HepG2 (cell line): ENCODE measurements around the gene JMJD4. TPM values are rescaled to one million over a fixed set of nuclear protein-coding genes. Genes with fewer than 3 reads are reported as not detected.

Experiments
- AKAP8 ChIP-seq: sonication (generic); formaldehyde crosslinking; IDR thresholded peaks from 2 replicates; pipeline ENCODE4 v1.5.1; 2020; ENCODE audit warnings: mild to moderate bottlenecking, missing genetic modification reagents
- ARHGAP35 ChIP-seq: sonication (generic); formaldehyde crosslinking; IDR thresholded peaks from 2 replicates; pipeline ENCODE4 v1.9.0; 2022; ENCODE audit warnings: mild to moderate bottlenecking, inconsistent platforms, moderate library complexity, missing genetic modification reagents, borderline replicate concordance
- ATF7 ChIP-seq, 2 experiments: fragments of 450-650 bp in 1 of 2; sonication (generic) in 1 of 2; formaldehyde crosslinking in 1 of 2; IDR thresholded peaks; 2 replicates each; pipeline versions ENCODE4 v1.4.0 to v1.6.1; 2016 to 2020; ENCODE audit warnings: antibody characterized with exemption in 1 of 2, mild to moderate bottlenecking in 1 of 2, missing genetic modification reagents in 1 of 2
- BORCS8-MEF2B ChIP-seq: sonication (generic); formaldehyde crosslinking; IDR thresholded peaks from 2 replicates; pipeline ENCODE4 v1.8.0; 2022; ENCODE audit warnings: mild to moderate bottlenecking, missing genetic modification reagents
- DPF2 ChIP-seq: sonication (generic); formaldehyde crosslinking; IDR thresholded peaks from 2 replicates; pipeline ENCODE4 v1.4.0; 2020; ENCODE audit warnings: mild to moderate bottlenecking, low read depth, missing genetic modification reagents, borderline replicate concordance
- JUND ChIP-seq: sonication (generic); formaldehyde crosslinking; IDR thresholded peaks from 2 replicates; pipeline ENCODE4 v1.8.0; 2022; ENCODE audit warnings: mild to moderate bottlenecking, missing genetic modification reagents
- MAFG ChIP-seq: sonication (generic); formaldehyde crosslinking; IDR thresholded peaks from 2 replicates; pipeline ENCODE4 v1.5.1; 2020; ENCODE audit warnings: mild to moderate bottlenecking, missing genetic modification reagents
- NRL ChIP-seq: sonication (generic); formaldehyde crosslinking; IDR thresholded peaks from 2 replicates; pipeline ENCODE4 v1.5.0; 2020; ENCODE audit warnings: missing genetic modification reagents, mild to moderate bottlenecking, moderate library complexity, borderline replicate concordance
- RBM39 ChIP-seq: fragments of 200-400 bp; formaldehyde crosslinking; IDR thresholded peaks from one replicate; pipeline ENCODE4 v1.6.1; 2018; ENCODE audit warnings: antibody characterized with exemption, mild to moderate bottlenecking, low read depth, low read length; ENCODE audit not compliant: poor library complexity, severe bottlenecking
- RXRA ChIP-seq: sonication (generic); formaldehyde crosslinking; IDR thresholded peaks from 2 replicates; pipeline ENCODE4 v1.5.1; 2020; ENCODE audit warnings: missing genetic modification reagents
- SETDB1 ChIP-seq: sonication (generic); formaldehyde crosslinking; IDR thresholded peaks from 2 replicates; pipeline ENCODE4 v1.5.1; 2020; ENCODE audit warnings: missing genetic modification reagents, mild to moderate bottlenecking, borderline replicate concordance
- YEATS4 ChIP-seq: sonication (generic); formaldehyde crosslinking; IDR thresholded peaks from 2 replicates; pipeline ENCODE4 v1.4.0; 2020; ENCODE audit warnings: missing genetic modification reagents, borderline replicate concordance
- ZSCAN30 ChIP-seq: sonication (generic); formaldehyde crosslinking; IDR thresholded peaks from 2 replicates; pipeline ENCODE4 v1.5.0; 2020; ENCODE audit warnings: mild to moderate bottlenecking, missing genetic modification reagents
- polyA plus RNA-seq, 8 experiments: library from polyadenylated mRNA; depleted of rRNA in 3 of 8; stranded (reverse) in 7 of 8; unstranded in 1 of 8; fragments of >200 nt; fragmentation: Illumina TruSeq in 4 of 8; extraction: Trizol in 4 of 8; gene quantifications; 2 replicates each; pipeline versions ENCODE4 v1.2.1 to v1.2.3, GENCODE V29; 2011 to 2016; ENCODE audit warnings: low read depth in 4 of 8, missing spikeins in 1 of 8, mixed read lengths in 1 of 8; ENCODE audit not compliant: insufficient read depth in 1 of 8
- total RNA-seq, 5 experiments: library from RNA; depleted of rRNA; stranded (reverse); fragments of >200 nt; fragmentation: Illumina TruSeq; extraction: Trizol; gene quantifications; 2 replicates each; pipeline ENCODE4 v1.2.3, GENCODE V29; 2016; ENCODE audit warnings: low read depth in 1 of 5
- TF ChIP-seq, protein P1 (sequence below): sonication (generic); formaldehyde crosslinking; IDR thresholded peaks from 2 replicates; pipeline ENCODE4 v1.9.0; 2021; ENCODE audit warnings: missing genetic modification reagents, borderline replicate concordance
- TF ChIP-seq, protein P2 (sequence below): IDR thresholded peaks from 2 replicates; pipeline ENCODE4 v1.6.1; 2016
- TF ChIP-seq, protein P3 (sequence below): sonication (generic); formaldehyde crosslinking; IDR thresholded peaks from 2 replicates; pipeline ENCODE4 v1.4.0; 2020; ENCODE audit warnings: missing genetic modification reagents, borderline replicate concordance
- TF ChIP-seq, protein P4 (sequence below): sonication (generic); formaldehyde crosslinking; IDR thresholded peaks from 2 replicates; pipeline ENCODE4 v1.4.0; 2020; ENCODE audit warnings: missing genetic modification reagents
- TF ChIP-seq, protein P5 (sequence below): IDR thresholded peaks from 2 replicates; pipeline ENCODE4 v1.4.0; 2020; ENCODE audit warnings: mild to moderate bottlenecking, missing genetic modification reagents

The JMJD4 gene
- total and polyA plus RNA-seq, 2 of the 13 experiments (the other 11 are each of a cell fraction or from before 2014, with no cell fraction given) = 10.2 to 29.0 TPM

DNA sequence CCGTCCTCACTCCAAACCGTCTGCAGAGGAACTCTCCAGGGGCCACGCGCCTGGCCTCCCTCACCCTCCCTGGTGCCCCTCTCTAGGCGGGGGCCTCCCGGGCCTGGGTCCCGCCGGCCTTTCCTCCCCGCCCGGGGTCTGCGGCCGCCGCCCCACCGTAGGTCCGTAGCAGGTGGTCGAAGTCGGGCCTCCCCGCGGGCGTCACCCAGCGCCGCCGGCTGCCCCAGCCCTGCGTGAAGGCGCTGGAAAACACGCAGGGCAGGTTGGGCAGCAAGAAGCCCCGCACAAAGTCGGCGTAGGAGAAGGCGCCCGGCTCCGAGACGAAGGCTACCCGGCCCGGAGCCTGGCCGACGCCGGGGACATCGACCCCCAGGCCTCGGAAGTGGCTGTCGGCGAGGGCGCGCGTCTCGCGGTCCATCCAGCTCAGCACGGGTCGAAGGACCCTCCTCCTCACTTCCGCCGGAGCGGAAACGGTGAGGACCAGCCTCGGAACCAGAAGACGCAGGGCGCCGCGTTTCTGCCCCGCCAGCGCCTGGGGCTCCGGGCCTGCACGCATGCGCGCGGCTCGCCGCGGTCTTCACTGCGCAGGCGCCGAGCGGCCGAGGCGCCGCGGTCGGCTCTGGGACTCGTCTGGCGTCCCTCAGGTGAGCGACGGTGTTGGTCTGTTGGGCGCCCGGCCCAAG, at the start of gene JMJD4, which contains the start of gene SNAP47 (continued):
- TF ChIP-seq, protein P1, sequence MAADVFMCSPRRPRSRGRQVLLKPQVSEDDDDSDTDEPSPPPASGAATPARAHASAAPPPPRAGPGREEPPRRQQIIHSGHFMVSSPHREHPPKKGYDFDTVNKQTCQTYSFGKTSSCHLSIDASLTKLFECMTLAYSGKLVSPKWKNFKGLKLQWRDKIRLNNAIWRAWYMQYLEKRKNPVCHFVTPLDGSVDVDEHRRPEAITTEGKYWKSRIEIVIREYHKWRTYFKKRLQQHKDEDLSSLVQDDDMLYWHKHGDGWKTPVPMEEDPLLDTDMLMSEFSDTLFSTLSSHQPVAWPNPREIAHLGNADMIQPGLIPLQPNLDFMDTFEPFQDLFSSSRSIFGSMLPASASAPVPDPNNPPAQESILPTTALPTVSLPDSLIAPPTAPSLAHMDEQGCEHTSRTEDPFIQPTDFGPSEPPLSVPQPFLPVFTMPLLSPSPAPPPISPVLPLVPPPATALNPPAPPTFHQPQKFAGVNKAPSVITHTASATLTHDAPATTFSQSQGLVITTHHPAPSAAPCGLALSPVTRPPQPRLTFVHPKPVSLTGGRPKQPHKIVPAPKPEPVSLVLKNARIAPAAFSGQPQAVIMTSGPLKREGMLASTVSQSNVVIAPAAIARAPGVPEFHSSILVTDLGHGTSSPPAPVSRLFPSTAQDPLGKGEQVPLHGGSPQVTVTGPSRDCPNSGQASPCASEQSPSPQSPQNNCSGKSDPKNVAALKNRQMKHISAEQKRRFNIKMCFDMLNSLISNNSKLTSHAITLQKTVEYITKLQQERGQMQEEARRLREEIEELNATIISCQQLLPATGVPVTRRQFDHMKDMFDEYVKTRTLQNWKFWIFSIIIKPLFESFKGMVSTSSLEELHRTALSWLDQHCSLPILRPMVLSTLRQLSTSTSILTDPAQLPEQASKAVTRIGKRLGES (CRISPR knock-in tag) = peak; percentile 72; the same call in 1 of the 2 replicates
- TF ChIP-seq RBM39 = peak; percentile 92
- peak; percentile 63; the same call in 1 of the 2 replicates for TF ChIP-seq NRL (CRISPR knock-in tag)
- peak; percentile 94 for TF ChIP-seq BORCS8-MEF2B (CRISPR knock-in tag)
- TF ChIP-seq, protein P2, sequence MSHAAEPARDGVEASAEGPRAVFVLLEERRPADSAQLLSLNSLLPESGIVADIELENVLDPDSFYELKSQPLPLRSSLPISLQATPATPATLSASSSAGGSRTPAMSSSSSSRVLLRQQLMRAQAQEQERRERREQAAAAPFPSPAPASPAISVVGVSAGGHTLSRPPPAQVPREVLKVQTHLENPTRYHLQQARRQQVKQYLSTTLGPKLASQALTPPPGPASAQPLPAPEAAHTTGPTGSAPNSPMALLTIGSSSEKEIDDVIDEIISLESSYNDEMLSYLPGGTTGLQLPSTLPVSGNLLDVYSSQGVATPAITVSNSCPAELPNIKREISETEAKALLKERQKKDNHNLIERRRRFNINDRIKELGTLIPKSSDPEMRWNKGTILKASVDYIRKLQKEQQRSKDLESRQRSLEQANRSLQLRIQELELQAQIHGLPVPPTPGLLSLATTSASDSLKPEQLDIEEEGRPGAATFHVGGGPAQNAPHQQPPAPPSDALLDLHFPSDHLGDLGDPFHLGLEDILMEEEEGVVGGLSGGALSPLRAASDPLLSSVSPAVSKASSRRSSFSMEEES (CRISPR knock-in tag) = peak; percentile 74; the same call in 1 of the 2 replicates
- TF ChIP-seq, protein P3, sequence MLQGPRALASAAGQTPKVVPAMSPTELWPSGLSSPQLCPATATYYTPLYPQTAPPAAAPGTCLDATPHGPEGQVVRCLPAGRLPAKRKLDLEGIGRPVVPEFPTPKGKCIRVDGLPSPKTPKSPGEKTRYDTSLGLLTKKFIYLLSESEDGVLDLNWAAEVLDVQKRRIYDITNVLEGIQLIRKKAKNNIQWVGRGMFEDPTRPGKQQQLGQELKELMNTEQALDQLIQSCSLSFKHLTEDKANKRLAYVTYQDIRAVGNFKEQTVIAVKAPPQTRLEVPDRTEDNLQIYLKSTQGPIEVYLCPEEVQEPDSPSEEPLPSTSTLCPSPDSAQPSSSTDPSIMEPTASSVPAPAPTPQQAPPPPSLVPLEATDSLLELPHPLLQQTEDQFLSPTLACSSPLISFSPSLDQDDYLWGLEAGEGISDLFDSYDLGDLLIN (CRISPR knock-in tag) = 0 out of 2 replicates have a peak, but pooled peaks have one; percentile 43
- TF ChIP-seq, protein P4, sequence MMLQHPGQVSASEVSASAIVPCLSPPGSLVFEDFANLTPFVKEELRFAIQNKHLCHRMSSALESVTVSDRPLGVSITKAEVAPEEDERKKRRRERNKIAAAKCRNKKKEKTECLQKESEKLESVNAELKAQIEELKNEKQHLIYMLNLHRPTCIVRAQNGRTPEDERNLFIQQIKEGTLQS = peak; percentile 48; the same call in 1 of the 2 replicates
- TF ChIP-seq ARHGAP35 (CRISPR knock-in tag) = peak; percentile 93
- no peak for TF ChIP-seq DPF2 (CRISPR knock-in tag)
- peak; percentile 97 for TF ChIP-seq YEATS4 (CRISPR knock-in tag)
- TF ChIP-seq ATF7 (IDR thresholded peaks at IDR 0.05) = no peak
- TF ChIP-seq ATF7 (CRISPR knock-in tag; IDR thresholded peaks at IDR 0.05) = no peak
- TF ChIP-seq, protein P5, sequence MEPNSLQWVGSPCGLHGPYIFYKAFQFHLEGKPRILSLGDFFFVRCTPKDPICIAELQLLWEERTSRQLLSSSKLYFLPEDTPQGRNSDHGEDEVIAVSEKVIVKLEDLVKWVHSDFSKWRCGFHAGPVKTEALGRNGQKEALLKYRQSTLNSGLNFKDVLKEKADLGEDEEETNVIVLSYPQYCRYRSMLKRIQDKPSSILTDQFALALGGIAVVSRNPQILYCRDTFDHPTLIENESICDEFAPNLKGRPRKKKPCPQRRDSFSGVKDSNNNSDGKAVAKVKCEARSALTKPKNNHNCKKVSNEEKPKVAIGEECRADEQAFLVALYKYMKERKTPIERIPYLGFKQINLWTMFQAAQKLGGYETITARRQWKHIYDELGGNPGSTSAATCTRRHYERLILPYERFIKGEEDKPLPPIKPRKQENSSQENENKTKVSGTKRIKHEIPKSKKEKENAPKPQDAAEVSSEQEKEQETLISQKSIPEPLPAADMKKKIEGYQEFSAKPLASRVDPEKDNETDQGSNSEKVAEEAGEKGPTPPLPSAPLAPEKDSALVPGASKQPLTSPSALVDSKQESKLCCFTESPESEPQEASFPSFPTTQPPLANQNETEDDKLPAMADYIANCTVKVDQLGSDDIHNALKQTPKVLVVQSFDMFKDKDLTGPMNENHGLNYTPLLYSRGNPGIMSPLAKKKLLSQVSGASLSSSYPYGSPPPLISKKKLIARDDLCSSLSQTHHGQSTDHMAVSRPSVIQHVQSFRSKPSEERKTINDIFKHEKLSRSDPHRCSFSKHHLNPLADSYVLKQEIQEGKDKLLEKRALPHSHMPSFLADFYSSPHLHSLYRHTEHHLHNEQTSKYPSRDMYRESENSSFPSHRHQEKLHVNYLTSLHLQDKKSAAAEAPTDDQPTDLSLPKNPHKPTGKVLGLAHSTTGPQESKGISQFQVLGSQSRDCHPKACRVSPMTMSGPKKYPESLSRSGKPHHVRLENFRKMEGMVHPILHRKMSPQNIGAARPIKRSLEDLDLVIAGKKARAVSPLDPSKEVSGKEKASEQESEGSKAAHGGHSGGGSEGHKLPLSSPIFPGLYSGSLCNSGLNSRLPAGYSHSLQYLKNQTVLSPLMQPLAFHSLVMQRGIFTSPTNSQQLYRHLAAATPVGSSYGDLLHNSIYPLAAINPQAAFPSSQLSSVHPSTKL (CRISPR knock-in tag) = peak; percentile 77
- TF ChIP-seq RXRA (CRISPR knock-in tag) = peak; percentile 72
- peak; percentile 95 for TF ChIP-seq AKAP8 (CRISPR knock-in tag)
- peak; percentile 60; the same call in 1 of the 2 replicates for TF ChIP-seq JUND (CRISPR knock-in tag)
- peak; percentile 90; the same call in 1 of the 2 replicates for TF ChIP-seq ZSCAN30 (CRISPR knock-in tag)
- TF ChIP-seq MAFG (CRISPR knock-in tag) = no peak
- no peak for TF ChIP-seq SETDB1 (CRISPR knock-in tag)
